Activated T-cell treated with anti-CD3 and anti-CD28 coated beads, Interleukin-2, amount 50 U/mL, for 72 hours (primary cell): ENCODE data around the gene RABGGTA. TPM values are rescaled to one million over a fixed set of nuclear protein-coding genes. Genes with fewer than 3 reads are reported as not detected.

ENCODE experiments used
- ATAC-seq, 2 donors: fragments of 150-1000 bp; cut with Tn5 transposase; replicated peaks in 1 of 2; 2 replicates each; pipeline ENCODE4 v1.10.0; 2021; ENCODE audit warnings: moderate library complexity in 2 of 2, mild to moderate bottlenecking in 1 of 2
- DNase-seq, 2 donors: peaks; one replicate each; pipeline ENCODE4 v3.0.0; 2021 to 2022; ENCODE audit warnings: mixed read lengths in 1 of 2
- H3K27ac Mint-ChIP-seq: one replicate; pipeline ENCODE4 v1.8.0; 2022; ENCODE audit warnings: mild to moderate bottlenecking, moderate library complexity, mixed read lengths
- H3K27me3 Mint-ChIP-seq: one replicate; pipeline ENCODE4 v1.8.0; 2022; ENCODE audit warnings: low read depth, mixed read lengths
- H3K36me3 Mint-ChIP-seq, 2 donors: one replicate each; pipeline ENCODE4 v1.8.0; 2022; ENCODE audit warnings: mixed read lengths in 2 of 2, mild to moderate bottlenecking in 1 of 2; ENCODE audit not compliant: insufficient read depth in 2 of 2
- H3K4me1 Mint-ChIP-seq: one replicate; pipeline ENCODE4 v1.8.0; 2022; ENCODE audit warnings: low read depth, mixed read lengths
- H3K4me3 Mint-ChIP-seq, 2 donors: one replicate each; pipeline ENCODE4 v1.8.0; 2022; ENCODE audit warnings: mild to moderate bottlenecking in 2 of 2, mixed read lengths in 2 of 2, moderate library complexity in 2 of 2
- H3K9me3 Mint-ChIP-seq, 2 donors: one replicate each; pipeline ENCODE4 v1.8.0; 2022; ENCODE audit warnings: mixed read lengths in 2 of 2
- total RNA-seq, 2 donors: library from RNA; stranded (reverse); gene quantifications; one replicate each; pipeline ENCODE4 v1.2.3, GENCODE V29; 2022

Gene RABGGTA
- 10 to 100 TPM; 53.8 to 56.2 TPM for total RNA-seq

- H3K9me3 Mint-ChIP-seq: no peaks in the 10 kb centered on the region
- peak; percentile 78 to 83 for ATAC-seq
Observed at GRCh38 chr14:24271134-24271833, at the start of gene RABGGTA. Gene RABGGTA, minus strand, starts transcription at chr14:24271597. Its CDS starts 482 bp downstream, at chr14:24271115.

GRCh38 chr14:24317141-24317928 lies 45.9 kb upstream of the RABGGTA start:
- ATAC-seq (peak in 1 of 2 donors; percentile 50), DNase-seq (no peak)
- Mint-ChIP-seq H3K9me3 (no peaks in the 10 kb centered on the region), H3K27ac (peak overlapping the region; percentile 16), H3K4me1 (peaks cover 45% of the 10 kb centered on the region), H3K4me3 (peak overlapping the region in 1 of 2 donors; percentile 40), H3K36me3 (peaks cover 0 to 4% of the 10 kb centered on the region in 2 donors), H3K27me3 (peaks cover 6% of the 10 kb centered on the region)

More at GRCh38 chr14:24271134-24271833, at the start of gene RABGGTA:
- H3K4me1 Mint-ChIP-seq: peaks cover 53% of the 10 kb centered on the region
- no peaks in the 10 kb centered on the region for H3K27me3 Mint-ChIP-seq
- peak within 1 kb of the TSS; percentile 75 to 83 for H3K4me3 Mint-ChIP-seq
- H3K36me3 Mint-ChIP-seq: peaks cover 2 to 4% of the 10 kb centered on the region in 2 donors
- peak within 1 kb of the TSS; percentile 91 for H3K27ac Mint-ChIP-seq
- DNase-seq: peak; percentile 91 to 92

GRCh38 chr14:24316597-24316950 lies 45.2 kb upstream of the RABGGTA start:
- no peak overlapping the region for H3K27ac Mint-ChIP-seq
- H3K36me3 Mint-ChIP-seq: peaks cover 0 to 4% of the 10 kb centered on the region in 2 donors
- DNase-seq (no peak), ATAC-seq (no peak)
- no peak overlapping the region for H3K4me3 Mint-ChIP-seq
- H3K27me3 Mint-ChIP-seq: peaks cover 6% of the 10 kb centered on the region
- H3K4me1 Mint-ChIP-seq: peaks cover 53% of the 10 kb centered on the region
- H3K9me3 Mint-ChIP-seq: no peaks in the 10 kb centered on the region

- Mint-ChIP-seq H3K36me3 (peaks cover 0 to 4% of the 10 kb centered on the region in 2 donors), H3K27ac (no peak overlapping the region), H3K4me3 (no peak overlapping the region), H3K4me1 (peaks cover 56% of the 10 kb centered on the region), H3K9me3 (no peaks in the 10 kb centered on the region), H3K27me3 (peaks cover 6% of the 10 kb centered on the region)
- no peak for DNase-seq
- ATAC-seq: no peak
Observed at GRCh38 chr14:24315807-24316596, 44.6 kb upstream of the RABGGTA start.

GRCh38 chr14:24315243-24315806 lies 43.9 kb upstream of the RABGGTA start:
- Mint-ChIP-seq H3K27ac (no peak overlapping the region), H3K36me3 (peaks cover 0 to 4% of the 10 kb centered on the region in 2 donors), H3K9me3 (no peaks in the 10 kb centered on the region), H3K4me3 (no peak overlapping the region), H3K27me3 (peaks cover 6% of the 10 kb centered on the region), H3K4me1 (peaks cover 57% of the 10 kb centered on the region)
- DNase-seq (no peak), ATAC-seq (no peak)

- Mint-ChIP-seq H3K36me3 (peaks cover 0 to 4% of the 10 kb centered on the region in 2 donors), H3K27ac (no peak overlapping the region), H3K27me3 (peaks cover 6% of the 10 kb centered on the region), H3K9me3 (no peaks in the 10 kb centered on the region), H3K4me3 (peak overlapping the region in 1 of 2 donors; percentile 42), H3K4me1 (peaks cover 65% of the 10 kb centered on the region)
- ATAC-seq (no peak), DNase-seq (no peak)
Observed at GRCh38 chr14:24314377-24315193, 43.2 kb upstream of the RABGGTA start.

- ATAC-seq: no peak
- Mint-ChIP-seq H3K4me3 (peak overlapping the region; percentile 17 to 86), H3K9me3 (no peaks in the 10 kb centered on the region), H3K27me3 (no peaks in the 10 kb centered on the region), H3K27ac (peak overlapping the region; percentile 22), H3K36me3 (peaks cover 0 to 10% of the 10 kb centered on the region in 2 donors), H3K4me1 (peaks cover 71% of the 10 kb centered on the region)
- no peak for DNase-seq
Observed at GRCh38 chr14:24313913-24314312, 42.5 kb upstream of the RABGGTA start.

GRCh38 chr14:24312736-24313507 lies 41.5 kb upstream of the RABGGTA start:
- Mint-ChIP-seq H3K27me3 (no peaks in the 10 kb centered on the region), H3K4me3 (peak overlapping the region; percentile 85 to 86), H3K36me3 (peaks cover 2 to 13% of the 10 kb centered on the region in 2 donors), H3K4me1 (peaks cover 76% of the 10 kb centered on the region), H3K27ac (peak overlapping the region; percentile 64), H3K9me3 (no peaks in the 10 kb centered on the region)
- DNase-seq (no peak), ATAC-seq (no peak)

GRCh38 chr14:24311837-24312615 lies 40.6 kb upstream of the RABGGTA start:
- Mint-ChIP-seq H3K36me3 (peaks cover 2 to 13% of the 10 kb centered on the region in 2 donors), H3K27ac (peak overlapping the region; percentile 64), H3K4me1 (peaks cover 76% of the 10 kb centered on the region), H3K4me3 (peak overlapping the region; percentile 85 to 86), H3K9me3 (no peaks in the 10 kb centered on the region), H3K27me3 (no peaks in the 10 kb centered on the region)
- ATAC-seq: no peak
- no peak for DNase-seq

- Mint-ChIP-seq H3K27me3 (no peaks in the 10 kb centered on the region), H3K4me1 (peaks cover 74% of the 10 kb centered on the region), H3K4me3 (peak within 1 kb of the TSS; percentile 85 to 86), H3K27ac (peak within 1 kb of the TSS; percentile 64), H3K36me3 (peaks cover 2 to 20% of the 10 kb centered on the region in 2 donors), H3K9me3 (no peaks in the 10 kb centered on the region)
- DNase-seq: peak; percentile 79 to 80
- ATAC-seq: peak; percentile 86
Observed at GRCh38 chr14:24310646-24311604, 39.5 kb upstream of the RABGGTA start, which contains the start of gene LTB4R. Gene LTB4R, plus strand, starts transcription at chr14:24311502. Its CDS starts 4,150 bp downstream, at chr14:24315652.
